Measurements from ENCODE around the gene NEAT1.

The NEAT1 gene

GRCh38 chr11:65430406-65431217 lies 8.0 kb downstream of the NEAT1 start:
- DNase-seq (ENCODE audit: extremely low read depth, low read depth) = no peak

GRCh38 chr11:65431451-65432099 lies 9.0 kb downstream of the NEAT1 start:
- no peak for TF ChIP-seq CTCF (IDR thresholded peaks at IDR 0.05; ENCODE audit: low read depth, low read length)
- no peak for DNase-seq (ENCODE audit: extremely low read depth, low read depth)

More at GRCh38 chr11:65430406-65431217, 8.0 kb downstream of the NEAT1 start:
- no peak for TF ChIP-seq CTCF (IDR thresholded peaks at IDR 0.05; ENCODE audit: low read depth, low read length)

- DNase-seq (ENCODE audit: extremely low read depth, low read depth) = no peak
- no peak for TF ChIP-seq CTCF (IDR thresholded peaks at IDR 0.05; ENCODE audit: low read depth, low read length)
Observed at GRCh38 chr11:65432100-65432650, 9.6 kb downstream of the NEAT1 start.

- peak; percentile 2; the same call in 1 of the 2 replicates for TF ChIP-seq CTCF (IDR thresholded peaks at IDR 0.05; ENCODE audit: low read depth, low read length)
- DNase-seq (ENCODE audit: extremely low read depth, low read depth) = no peak
Observed at GRCh38 chr11:65432686-65433582, 10.3 kb downstream of the NEAT1 start.

GRCh38 chr11:65433657-65434056 lies 11.1 kb downstream of the NEAT1 start:
- no peak for DNase-seq (ENCODE audit: extremely low read depth, low read depth)
- no peak for TF ChIP-seq CTCF (IDR thresholded peaks at IDR 0.05; ENCODE audit: low read depth, low read length)

GRCh38 chr11:65434057-65434666 lies 11.6 kb downstream of the NEAT1 start:
- no peak for TF ChIP-seq CTCF (IDR thresholded peaks at IDR 0.05; ENCODE audit: low read depth, low read length)
- DNase-seq (ENCODE audit: extremely low read depth, low read depth) = no peak

Data from AG09319 (cell line).